GM21423 (cell line): Measurements from ENCODE around the gene POLR3GL.
A peak's percentile ranks its signal among the peaks of the same experiment; 100 is the strongest.

Source experiments
- ATAC-seq: cut with Tn5 transposase; IDR thresholded peaks from one replicate; pipeline ENCODE4 v1.9.1; 2021; ENCODE audit warnings: mild to moderate bottlenecking, moderate library complexity; ENCODE audit not compliant: unreplicated experiment

The POLR3GL gene

DNA sequence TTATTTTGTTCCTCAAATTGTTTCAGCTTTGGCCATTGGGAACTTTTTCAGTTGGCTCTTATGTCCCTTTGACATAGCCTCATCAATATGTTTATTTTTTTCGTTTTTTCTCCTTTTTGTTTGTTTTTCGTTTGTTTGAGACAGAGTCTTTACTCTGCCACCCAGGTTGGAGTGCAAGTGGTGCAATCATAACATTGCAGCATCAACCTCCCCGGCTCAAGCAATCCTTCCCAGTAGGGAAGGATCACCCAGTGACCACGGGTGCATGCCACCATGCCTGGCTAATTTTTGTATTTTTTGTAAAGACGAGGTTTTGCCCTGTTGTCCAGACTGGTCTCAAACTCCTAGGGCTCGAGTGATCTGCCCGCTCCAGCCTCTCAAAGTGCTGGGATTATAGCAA, 8.1 kb downstream of the POLR3GL start:
- no peak for ATAC-seq

DNA sequence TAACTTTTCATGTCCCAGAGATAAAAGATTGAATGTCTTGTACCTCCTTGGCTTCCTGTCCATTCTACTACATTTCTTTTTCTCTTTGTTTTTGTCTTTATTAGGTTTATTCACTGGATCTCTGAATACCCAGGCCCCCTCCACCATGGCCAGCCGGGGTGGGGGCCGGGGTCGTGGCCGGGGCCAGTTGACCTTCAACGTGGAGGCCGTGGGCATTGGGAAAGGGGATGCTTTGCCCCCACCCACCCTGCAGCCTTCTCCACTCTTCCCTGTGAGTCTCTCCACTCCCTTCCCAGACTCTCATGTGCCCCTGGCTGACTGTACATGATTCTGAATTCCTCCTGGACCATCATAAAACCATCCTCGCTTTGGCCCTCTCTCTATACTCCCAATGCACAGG, 10.2 kb downstream of the POLR3GL start:
- ATAC-seq = no peak

DNA sequence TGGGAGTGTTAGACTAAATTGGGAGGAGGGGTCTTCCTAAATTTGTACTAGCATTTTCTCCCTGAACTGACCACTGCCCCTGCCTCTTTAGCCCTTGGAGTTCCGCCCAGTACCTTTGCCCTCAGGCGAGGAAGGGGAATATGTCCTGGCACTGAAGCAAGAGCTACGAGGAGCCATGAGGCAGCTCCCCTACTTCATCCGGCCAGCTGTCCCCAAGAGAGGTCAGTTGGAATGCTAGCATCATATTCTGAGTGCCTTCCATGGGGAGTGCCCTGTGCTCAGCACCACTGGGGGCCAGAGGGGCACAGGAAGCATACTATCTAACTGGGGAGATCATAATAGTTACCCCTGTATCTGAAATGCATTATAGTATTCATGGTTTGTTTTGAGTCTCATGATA, 10.7 kb downstream of the POLR3GL start:
- no peak for ATAC-seq

DNA sequence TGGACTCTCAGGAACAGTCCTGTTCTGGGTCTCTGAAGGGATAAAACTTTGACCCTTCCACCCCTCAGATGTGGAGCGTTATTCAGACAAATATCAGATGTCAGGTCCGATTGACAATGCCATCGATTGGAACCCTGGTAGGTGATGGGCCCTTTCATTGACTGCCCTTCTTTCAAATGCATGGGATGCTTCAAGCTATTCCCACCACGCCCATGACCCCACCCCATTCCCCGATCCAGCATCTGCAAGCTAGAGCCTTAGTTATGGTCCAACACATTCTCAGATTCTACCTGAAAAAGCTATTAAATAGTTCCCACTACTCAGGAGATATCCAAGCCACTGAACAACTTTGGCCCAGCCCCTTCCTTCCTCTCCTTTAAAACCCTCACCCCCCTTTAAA, 12.5 kb downstream of the POLR3GL start:
- no peak for ATAC-seq

DNA sequence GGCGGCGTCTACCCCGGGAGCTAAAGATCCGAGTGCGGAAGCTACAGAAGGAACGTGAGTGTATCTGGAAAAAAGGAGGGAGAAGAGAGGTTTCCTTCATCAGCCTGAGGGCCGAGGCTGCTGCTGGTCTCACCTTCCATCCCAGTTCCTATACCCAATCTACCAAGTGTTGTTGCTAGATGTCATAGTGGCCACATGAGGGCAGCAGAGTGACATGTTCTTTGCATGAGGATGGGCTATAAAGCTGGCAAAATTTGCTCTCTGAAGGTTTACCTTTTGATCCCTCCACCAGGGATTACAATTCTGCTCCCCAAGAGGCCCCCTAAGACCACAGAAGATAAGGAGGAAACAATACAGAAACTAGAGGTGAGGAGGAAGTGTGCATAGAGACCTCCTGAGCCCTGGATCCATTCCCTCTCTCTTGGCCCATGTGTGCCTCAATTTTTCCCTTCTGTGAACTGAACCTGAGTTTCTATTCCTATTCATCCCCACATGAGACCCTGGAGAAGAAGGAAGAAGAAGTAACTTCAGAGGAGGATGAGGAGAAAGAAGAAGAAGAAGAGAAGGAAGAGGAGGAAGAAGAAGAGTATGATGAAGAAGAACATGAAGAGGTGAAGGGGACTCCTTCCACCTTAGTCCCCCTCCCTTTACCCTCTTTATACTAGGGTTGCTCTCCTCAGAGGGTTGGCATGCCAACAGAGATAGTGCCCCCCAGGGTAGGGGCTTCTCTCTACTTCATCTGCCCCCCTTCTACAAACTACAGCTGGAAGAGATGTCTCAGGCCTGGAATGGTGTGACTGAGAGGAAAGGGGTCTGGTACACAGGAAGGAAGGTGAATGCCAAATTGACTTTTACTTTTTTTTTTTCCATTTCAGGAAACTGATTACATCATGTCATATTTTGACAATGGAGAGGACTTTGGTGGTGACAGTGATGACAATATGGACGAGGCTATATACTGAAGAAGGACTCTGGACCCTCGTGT, 13.3 kb downstream of the POLR3GL start:
- ATAC-seq = peak; percentile 31

DNA sequence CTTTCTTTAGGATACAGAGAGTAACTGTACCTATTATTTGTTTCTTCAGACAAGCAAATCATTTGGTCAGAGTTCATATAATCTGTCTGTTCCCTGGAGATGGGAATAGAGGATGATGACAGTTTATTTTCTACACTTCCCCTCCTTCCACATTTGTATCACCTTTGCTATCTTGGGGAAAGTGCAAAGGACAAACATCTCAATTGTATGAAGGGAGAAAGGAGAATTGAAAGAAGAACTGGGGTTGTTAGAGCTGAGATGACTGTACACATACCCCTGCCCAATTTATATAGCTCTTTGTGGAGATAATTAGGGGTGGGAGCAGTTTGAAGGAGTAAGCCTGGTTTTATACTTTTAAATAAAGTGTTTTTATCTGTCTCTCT, 14.0 kb downstream of the POLR3GL start:
- no peak for ATAC-seq

DNA sequence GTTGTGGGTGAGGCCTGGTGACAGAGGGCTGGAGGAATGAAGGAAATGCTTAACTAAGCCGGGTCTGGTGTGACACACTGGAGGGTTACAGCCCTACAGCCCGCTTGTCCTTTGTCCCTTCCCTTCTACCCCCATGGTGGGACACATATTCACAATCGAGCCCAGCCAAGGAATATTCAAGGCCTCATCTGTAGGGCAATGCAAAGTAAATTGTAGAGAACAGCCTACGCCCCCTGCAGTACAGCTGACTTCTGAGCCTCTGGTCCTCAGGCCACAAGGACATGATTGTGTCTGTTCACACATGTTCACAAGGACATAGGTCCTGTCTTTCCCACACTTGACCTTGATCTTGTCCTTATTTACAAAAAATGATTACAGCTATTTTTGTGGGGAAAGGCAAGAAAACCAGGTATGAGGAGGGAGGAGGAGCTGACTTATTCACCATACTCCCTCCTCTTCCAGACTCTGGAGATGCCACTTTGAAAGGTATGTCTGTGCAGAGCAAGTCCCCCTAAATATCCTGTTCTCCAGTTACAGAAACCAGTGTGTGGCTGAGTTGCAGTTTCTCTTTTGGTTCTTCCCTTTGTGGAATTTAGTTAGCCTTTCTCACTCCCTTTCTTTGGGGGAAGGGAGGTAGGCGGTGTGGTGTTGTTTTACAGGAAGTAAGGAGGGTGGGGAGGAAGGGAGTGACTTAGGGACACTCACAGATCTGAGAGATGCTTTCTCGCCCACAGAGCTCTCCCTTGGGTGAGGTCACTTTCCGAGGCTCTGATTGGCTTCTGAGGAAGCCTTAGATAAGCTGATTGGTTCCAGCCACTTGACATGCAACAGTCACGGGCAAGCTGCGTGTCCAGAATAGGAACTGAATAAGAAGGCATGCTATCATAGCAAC, 14.6 kb downstream of the POLR3GL start:
- ATAC-seq = peak; percentile 88

DNA sequence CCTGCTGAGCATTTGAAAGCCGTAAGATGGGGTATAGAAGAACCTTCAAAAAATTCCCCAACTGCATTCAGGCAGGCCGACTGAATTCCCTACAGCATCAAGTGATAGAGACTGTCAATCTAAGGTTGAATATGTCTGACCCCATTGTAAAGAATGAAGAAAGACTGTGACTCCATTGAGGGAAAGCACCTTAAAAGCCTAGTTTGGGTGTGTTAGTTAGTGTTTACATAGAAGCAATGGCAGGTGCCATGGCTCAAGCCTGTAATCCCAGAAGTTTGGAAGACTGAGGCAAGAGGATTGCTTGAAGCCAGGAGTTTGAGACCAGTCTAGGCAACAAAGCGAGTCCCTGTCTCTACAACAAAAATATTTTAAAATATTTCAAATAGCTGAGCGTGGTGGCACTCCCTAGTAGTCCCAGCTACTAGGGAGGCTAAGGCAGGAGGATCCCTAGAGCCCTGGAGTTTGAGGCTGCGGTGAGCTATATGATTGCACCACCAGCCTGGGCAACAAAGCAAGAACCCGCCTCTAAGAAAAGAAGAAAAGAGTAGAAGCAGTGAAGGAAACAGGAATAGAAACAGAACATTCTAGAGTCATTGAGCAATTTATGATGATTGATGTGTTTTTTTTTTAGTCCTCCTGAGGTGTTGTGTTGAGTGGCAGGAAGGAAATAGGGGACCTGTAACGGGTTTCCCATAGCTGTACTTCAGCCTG, 15.4 kb downstream of the POLR3GL start:
- no peak for ATAC-seq

DNA sequence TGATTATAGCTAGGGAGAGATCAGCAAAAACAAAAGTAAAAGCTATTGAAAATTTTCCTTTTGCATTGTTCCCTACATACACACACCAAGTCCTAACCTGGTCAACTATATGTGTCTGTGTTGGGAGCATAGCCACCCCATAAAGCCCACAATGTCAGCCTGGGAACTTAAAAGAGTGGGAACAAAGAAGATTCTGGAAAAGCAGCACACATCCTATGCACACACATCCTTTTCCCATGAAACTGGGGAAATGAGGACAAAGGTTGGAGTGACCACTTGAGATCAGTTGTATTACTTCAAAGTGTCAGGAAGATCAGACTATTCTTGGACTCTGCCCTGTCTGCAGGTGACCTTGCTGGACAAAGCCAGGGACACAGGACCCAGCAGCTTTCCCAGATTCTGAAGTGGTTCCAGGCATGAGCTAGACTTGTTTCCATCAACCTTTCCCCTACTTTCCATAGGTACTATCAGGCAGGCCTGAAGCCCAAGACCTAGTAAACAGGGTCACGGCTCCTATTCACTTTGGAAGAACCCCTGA, 16.0 kb downstream of the POLR3GL start:
- ATAC-seq = no peak

DNA sequence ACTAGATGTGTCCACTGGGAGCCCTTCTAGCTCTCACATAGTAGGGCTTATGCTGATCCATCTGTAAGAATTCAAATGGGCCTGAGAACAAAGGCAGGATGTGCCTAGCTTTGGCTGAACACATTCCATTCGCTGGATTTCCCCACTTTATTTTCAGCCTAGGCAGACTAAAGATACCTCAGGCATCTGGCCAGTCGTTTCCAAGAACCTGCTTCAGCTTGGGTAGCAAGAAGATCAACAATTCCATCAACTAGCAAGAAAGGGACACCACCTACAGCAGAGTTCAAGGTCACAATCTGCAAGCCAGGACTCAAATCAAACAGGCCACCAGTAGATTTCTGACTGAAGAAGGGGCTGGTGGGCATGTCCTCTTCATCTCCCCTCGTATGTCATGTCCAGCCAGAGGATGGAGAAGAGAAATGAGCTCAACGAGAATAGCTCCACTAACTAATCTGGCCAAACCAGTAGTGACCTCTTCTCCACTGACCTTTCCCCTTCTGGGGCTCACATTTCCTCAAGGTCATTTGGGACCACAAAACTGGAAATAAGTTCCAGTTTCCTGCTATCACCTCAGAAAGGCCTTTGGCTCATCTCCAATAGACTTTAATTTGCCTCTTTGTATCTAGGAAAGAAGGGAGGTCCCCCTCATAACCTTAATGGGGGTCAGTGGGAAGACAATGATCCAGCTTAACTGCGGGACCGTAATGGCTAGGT, 17.7 kb downstream of the POLR3GL start:
- ATAC-seq = no peak

DNA sequence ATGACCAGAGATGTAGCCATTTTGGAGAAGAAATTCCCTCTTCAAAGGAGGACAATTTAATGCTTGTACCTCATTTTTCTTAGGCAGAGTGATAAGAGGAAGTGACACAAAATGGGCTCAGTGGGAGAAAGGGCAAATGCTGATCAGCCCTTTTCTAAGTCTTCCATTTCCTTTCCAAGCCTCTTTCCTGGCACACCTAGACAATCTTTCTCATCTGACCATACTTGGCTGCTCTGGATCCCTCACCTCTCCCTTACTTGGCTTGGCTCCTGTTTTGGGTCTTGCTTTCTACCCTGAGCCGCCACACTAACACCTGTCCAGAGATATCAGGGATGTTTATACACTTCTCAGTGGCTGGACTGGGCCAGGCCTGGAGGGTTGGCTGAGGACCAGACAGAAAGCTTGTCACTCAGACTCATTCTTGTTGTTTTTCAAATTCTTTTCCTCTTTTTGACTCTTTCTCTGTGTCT, 18.8 kb downstream of the POLR3GL start:
- no peak for ATAC-seq

DNA sequence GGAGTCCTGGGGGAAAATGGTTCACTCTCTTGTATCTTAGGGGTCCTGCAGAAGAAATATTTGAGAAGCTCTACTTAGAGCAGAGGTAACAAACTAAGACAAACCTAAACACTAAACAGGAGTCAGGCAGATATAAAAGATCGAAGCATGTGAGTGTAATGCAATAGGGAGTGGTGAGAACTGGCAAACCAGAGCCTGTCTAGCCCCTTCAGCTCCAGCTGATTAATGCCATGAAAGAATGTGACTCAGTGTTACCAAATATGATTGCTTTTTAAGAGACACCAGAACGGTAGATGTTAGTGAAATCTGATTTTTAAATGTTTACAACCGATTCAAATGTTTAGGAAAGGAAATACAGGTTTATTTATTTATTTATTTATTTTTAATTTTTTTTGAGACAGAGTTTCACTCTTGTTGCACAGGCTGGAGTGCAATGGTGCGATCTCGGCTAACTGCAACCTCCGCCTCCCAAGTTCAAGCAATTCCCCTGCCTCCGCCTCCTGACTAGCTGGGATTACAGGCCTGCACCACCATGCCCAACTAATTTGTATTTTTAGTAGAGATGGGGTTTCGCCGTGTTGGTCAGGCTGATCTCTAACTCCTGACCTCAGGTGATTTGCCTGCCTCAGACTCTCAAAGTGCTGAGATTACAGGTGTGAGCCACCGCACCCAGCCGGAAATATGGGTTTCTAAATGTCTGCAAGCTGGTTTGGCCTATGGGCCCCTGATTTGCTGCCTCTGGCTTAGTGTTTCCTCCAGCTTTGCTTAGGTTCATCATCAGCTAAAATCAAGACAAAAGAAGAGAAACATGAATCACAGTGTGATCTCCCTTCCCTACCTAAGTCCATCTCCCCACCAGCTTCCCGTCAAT, 19.7 kb downstream of the POLR3GL start:
- no peak for ATAC-seq

DNA sequence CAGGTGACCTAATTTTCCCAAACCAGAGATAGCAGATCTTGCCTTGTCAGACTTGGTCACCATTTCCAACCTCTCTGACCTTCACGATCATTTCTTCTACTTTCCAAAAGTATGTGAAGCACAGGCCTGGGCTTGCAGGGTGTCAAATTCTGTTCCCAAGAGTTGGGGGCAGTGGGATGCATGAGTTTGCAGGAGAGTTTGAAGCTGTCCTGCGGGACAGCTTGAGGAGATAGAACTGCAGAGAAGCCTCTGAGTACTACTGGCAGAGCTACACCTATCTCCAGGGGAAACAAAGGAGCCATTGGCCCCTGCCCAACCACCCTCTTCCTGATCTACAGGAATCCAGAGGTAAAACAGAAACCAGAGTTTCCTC, 20.6 kb downstream of the POLR3GL start:
- no peak for ATAC-seq

DNA sequence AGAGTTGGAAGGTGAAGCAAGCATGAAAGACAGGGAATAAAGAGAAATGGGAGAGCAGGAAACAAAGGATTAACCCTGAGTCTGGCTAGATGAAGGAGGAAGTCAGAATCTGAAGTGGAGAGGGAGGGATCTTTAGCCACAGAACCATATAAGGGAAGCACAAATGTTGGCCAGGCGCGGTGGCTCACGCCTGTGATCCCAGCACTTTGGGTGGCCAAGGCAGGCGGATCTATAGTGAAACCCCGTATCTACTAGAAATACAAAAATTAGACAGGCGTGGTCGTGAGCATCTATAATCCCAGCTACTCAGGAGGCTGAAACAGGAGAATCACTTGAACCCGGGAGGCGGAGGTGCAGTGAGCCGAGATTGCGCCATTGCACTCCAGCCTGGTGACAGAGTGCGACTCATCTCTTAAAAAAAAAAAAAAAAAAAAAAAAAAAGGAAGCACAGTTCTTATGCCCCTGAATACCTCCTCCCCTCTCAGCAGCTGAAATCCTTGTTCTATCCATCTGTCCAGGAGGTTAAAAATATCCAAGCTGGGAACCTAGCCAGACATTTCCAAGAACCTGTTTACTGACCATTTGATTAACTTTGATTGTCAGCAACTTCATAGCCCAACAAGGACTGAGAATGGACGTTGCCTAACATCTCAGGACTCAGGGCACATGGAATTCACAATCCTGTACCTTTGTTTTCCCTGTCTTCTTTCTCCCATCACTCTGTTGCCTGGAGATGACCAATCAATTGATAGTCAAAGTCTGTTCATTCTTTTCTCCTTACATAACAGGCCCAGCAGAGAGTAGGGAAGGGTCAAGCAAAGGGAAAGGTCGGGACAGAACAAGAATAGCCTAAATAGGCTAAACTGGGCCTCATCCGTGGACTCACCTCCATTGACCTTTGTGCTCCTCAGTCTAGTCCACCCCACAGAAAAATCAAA, 21.3 kb downstream of the POLR3GL start:
- no peak for ATAC-seq

DNA sequence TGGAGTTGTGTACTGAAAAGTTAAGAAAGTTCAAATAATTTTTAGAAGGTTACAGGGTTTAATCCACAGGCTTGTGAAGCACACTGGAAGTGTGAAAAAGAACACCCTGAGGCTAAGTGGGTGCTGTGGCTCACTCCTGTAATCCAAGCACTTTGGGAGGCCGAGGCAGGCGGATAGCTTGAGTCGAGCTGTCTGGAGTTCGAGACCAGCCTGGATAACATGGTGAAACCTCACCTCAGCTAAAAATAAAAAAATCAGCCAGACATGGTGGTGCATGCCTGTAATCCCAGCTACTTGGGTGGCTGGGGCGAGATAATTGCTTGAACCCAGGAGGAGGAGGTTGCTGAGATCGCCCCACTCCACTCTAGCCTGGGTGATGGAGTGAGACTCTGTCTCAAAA, 22.1 kb downstream of the POLR3GL start:
- ATAC-seq = no peak

DNA sequence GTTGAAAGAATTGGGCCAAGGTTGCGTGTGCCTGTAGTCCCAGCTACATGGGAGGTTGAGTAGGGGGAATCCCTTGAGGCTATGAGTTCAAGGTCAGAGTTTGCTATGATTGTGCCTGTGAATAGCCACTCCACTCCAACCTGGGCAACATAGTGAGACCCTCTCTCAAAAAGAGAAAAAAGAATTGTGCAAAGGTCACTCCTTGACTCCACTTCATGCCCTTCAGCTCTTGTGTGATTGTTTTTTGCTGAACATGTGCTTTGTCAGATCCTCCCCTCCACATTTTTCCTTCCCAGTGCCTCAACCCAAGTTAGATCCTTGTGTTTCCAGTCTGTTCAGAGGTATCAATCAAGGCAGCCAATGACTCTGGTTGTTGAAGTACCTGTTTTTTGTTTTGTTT, 23.4 kb downstream of the POLR3GL start:
- no peak for ATAC-seq

DNA sequence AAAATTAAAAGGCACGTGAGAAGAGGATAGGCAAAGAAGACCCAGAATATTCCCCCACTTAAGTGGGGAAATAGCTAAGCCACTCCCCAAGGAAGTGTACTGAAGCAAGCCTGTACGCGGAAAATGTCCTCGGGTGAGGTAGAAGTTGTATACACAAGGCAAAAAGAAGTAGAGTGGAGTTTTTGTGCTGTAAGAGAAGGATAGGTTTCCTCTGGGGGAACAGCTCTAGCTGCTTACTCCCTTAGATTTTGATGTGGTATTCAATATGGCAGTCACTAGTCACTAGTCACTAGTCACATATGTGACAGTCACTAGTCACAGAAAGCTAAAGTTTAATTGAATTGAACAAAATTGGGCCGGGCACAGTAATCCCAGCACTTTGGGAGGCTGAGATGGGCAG, 24.3 kb downstream of the POLR3GL start:
- no peak for ATAC-seq

DNA sequence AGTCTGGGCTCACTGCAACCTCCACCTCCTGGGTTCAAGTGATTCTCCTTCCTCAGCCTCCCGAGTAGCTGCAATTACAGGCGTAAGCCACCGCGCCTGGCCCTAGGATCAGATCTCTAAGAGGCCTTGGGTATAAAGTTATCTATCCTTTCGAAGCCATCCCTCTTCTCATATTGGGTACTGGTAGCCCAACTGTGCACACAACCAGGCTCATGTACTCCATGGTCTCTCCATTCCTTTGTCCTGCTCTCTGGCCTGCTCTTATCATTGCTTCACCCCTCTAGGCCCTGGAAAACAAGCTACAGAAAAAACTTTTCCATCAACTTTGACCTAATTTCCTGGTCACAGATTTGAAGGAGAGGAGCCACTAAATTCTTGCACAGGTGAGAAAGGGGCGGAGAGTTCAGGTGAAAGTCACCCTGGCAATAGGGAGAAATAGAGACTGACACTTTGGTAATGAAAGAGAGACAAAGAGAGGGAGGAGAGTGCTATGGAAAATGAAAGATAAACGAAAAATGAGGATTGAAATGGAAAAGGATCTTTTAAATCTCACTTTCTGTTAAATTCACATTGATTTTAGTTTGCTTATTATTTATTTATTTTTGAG, 25.9 kb downstream of the POLR3GL start:
- ATAC-seq = no peak
